Activated T-cell treated with anti-CD3 and anti-CD28 coated beads, Interleukin-2, amount 50 U/mL, for 48 hours (primary cell): ENCODE measurements around the gene OR52E6.

Experiments
- DNase-seq, 2 experiments: peaks; one replicate each; pipeline ENCODE4 v3.0.0-alpha.2; 2020

Gene OR52E6

GRCh38 chr11:5791165-5791564 lies 50.5 kb downstream of the OR52E6 start, which contains the start of gene OR52N1:
Gene OR52N1 (minus strand): TSS chr11:5791265. CDS start chr11:5788816, 2,449 bp downstream.
- DNase-seq, result no peak
